Lung (tissue), 12 donors: Measurements from ENCODE around the gene HTRA3. TPM values are rescaled to one million over a fixed set of nuclear protein-coding genes. Genes with fewer than 3 reads are reported as not detected.

Experiments
- ATAC-seq: fragments of 200-7000 bp; cut with Tn5 transposase; one replicate; pipeline ENCODE4 v1.9.1; 2020; ENCODE audit warnings: moderate number of reproducible peaks; ENCODE audit not compliant: insufficient read depth, low FRiP score
- DNase-seq, 3 donors: peaks; one replicate each; pipeline ENCODE4 v3.0.0-alpha.2; 2013 to 2017
- H3K27ac ChIP-seq, 2 donors: one replicate each; pipeline ENCODE4 v1.5.1; 2013; ENCODE audit warnings: mild to moderate bottlenecking in 2 of 2, moderate library complexity in 2 of 2, control low read depth in 1 of 2, inconsistent platforms in 1 of 2, low read depth in 1 of 2, low read length in 1 of 2
- H3K27me3 ChIP-seq, 3 donors: one replicate each; pipeline ENCODE4 v1.5.1; 2013; ENCODE audit warnings: low read length in 2 of 3; ENCODE audit not compliant: control insufficient read depth in 3 of 3, insufficient read depth in 3 of 3
- H3K36me3 ChIP-seq, 4 donors: one replicate each; pipeline ENCODE4 v1.5.1; 2013; ENCODE audit warnings: low read length in 4 of 4, mild to moderate bottlenecking in 1 of 4, moderate library complexity in 1 of 4; ENCODE audit not compliant: control insufficient read depth in 4 of 4, insufficient read depth in 4 of 4
- H3K4me1 ChIP-seq, 5 donors: one replicate each; pipeline ENCODE4 v1.5.1; 2013; ENCODE audit warnings: low read length in 5 of 5, mild to moderate bottlenecking in 2 of 5, moderate library complexity in 1 of 5; ENCODE audit not compliant: control insufficient read depth in 5 of 5, insufficient read depth in 5 of 5
- H3K4me3 ChIP-seq: one replicate; pipeline ENCODE4 v1.5.1; 2013; ENCODE audit warnings: mild to moderate bottlenecking, control low read depth, moderate library complexity
- H3K9ac ChIP-seq, 2 donors: one replicate each; pipeline ENCODE4 v1.5.1; 2013; ENCODE audit warnings: low read length in 2 of 2, control low read depth in 1 of 2; ENCODE audit not compliant: insufficient read depth in 1 of 2
- H3K9me3 ChIP-seq, 4 donors: one replicate each; pipeline ENCODE4 v1.5.1; 2013; ENCODE audit warnings: low read length in 3 of 4, mild to moderate bottlenecking in 1 of 4, moderate library complexity in 1 of 4; ENCODE audit not compliant: control insufficient read depth in 4 of 4, insufficient read depth in 3 of 4
- WGBS, 2 donors: extraction: QIAGEN DNeasy Blood & Tissue Kit; methylation state at CpG; one replicate each; pipeline ENCODE4 v1.1.7; 2013; 5-methylcytosine and 5-hydroxymethylcytosine counted together
- polyA plus RNA-seq, 2 donors: library from polyadenylated mRNA; stranded (reverse); fragments of 200-250 nt; gene quantifications; one replicate each; pipeline ENCODE4 v1.2.1, GENCODE V29; 2013
- total RNA-seq, 2 donors: library from RNA; depleted of rRNA in 1 of 2; stranded (reverse); fragments of >200 nt in 1 of 2; gene quantifications; one replicate each; pipeline ENCODE4 v1.2.1, GENCODE V29; 2014 to 2021
- TF ChIP-seq, protein P1 (sequence below): IDR thresholded peaks from 2 replicates; pipeline ENCODE4 v1.5.1; 2012; ENCODE audit warnings: mild to moderate bottlenecking; ENCODE audit errors: control extremely low read depth, extremely low read depth
- donor health status: control.
- donor health status: control.
- donor health status: Bipolar disorder and iron deficiency.
- donor health status: healthy.
- donor health status: DM: yes; HTN: yes; CAD: no.

The HTRA3 gene
- total and polyA plus RNA-seq, 4 donors = 9.5 to 23.5 (median 17.8) TPM

DNA sequence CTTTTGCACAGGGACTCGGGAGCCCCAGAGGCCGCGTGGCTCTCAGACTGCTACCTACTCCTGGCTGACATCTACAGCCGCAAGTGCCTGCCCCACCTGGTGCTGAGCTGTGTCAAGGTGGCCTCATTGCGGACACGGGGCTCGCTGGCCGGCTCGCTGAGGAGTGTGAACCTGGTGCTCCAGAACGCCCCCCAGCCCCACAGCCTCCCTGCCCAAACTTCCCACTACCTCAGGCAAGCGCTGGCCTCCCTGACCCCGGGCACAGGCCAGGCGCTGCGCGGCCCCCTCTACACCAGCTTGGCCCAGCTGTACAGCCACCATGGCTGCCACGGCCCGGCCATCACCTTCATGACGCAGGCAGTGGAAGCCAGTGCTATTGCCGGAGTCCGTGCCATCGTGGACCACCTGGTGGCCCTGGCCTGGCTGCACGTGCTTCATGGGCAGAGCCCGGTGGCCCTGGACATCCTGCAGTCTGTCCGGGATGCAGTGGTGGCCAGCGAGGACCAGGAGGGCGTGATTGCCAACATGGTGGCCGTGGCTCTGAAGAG lies 41.7 kb upstream of the HTRA3 start:
- TF ChIP-seq, protein P1, sequence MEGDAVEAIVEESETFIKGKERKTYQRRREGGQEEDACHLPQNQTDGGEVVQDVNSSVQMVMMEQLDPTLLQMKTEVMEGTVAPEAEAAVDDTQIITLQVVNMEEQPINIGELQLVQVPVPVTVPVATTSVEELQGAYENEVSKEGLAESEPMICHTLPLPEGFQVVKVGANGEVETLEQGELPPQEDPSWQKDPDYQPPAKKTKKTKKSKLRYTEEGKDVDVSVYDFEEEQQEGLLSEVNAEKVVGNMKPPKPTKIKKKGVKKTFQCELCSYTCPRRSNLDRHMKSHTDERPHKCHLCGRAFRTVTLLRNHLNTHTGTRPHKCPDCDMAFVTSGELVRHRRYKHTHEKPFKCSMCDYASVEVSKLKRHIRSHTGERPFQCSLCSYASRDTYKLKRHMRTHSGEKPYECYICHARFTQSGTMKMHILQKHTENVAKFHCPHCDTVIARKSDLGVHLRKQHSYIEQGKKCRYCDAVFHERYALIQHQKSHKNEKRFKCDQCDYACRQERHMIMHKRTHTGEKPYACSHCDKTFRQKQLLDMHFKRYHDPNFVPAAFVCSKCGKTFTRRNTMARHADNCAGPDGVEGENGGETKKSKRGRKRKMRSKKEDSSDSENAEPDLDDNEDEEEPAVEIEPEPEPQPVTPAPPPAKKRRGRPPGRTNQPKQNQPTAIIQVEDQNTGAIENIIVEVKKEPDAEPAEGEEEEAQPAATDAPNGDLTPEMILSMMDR = no peak
- Histone ChIP-seq H3K36me3 (peaks cover 0 to 54% (median 5%) of the 10 kb centered on the region in 4 donors), H3K9me3 (no peaks in the 10 kb centered on the region), H3K9ac (no peak overlapping the region), H3K4me1 (peaks cover 0 to 17% (median 9%) of the 10 kb centered on the region in 5 donors), H3K4me3 (no peak overlapping the region), H3K27ac (no peak overlapping the region), H3K27me3 (no peaks in the 10 kb centered on the region)
- 88 to 93% methylated on average over 27 of the region's 27 CpGs for WGBS, 2 donors
- no peak for DNase-seq
- ATAC-seq = no peak

DNA sequence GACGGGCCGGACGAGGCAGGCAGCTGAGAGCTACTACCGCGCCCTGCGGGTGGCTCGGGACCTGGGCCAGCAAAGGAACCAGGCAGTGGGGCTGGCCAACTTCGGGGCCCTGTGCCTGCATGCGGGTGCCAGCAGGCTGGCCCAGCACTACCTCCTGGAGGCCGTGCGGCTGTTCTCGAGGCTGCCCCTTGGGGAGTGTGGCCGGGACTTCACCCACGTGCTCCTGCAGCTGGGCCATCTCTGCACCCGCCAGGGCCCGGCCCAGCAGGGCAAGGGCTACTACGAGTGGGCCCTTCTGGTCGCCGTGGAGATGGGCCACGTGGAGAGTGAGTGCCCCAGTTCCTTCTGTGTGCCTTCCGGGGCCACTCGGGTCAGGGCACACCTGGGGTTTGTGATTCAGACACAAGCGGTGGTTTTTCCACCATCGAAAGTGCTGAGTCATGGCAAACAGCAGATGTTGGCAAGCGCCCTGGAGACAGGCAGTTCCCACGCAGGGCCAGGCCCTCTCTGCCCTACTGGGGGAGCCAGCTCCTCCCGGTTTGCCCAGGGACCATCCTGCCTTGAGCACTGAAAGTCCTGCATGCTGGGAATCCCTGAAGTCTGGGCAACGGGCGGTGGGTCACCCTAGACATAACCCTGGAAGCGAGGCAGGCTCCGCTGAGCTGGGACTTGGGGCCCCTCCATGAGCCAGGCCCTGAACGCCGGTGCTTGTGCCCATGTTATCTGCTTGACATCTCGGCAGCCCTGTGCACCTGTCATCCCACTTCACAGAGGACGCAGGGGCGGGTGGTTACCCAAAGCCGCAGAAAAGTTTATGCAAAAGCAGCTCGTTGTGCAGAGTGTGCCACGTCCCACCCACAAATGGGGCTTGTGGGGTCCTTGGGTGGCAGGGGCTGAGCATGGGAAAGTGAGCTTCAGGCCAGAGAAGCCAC lies 41.0 kb upstream of the HTRA3 start:
- peaks cover 0 to 55% (median 8%) of the 10 kb centered on the region in 4 donors for H3K36me3 ChIP-seq
- TF ChIP-seq, protein P1 = no peak
- H3K4me3 ChIP-seq = no peak overlapping the region
- no peak overlapping the region for H3K27ac ChIP-seq
- ATAC-seq = peak; percentile 84
- no peaks in the 10 kb centered on the region for H3K9me3 ChIP-seq
- H3K9ac ChIP-seq = no peak overlapping the region
- DNase-seq = peak; percentile 29 to 51 (median 42)
- WGBS, 2 donors = 53% methylated on average over 38 to 39 of the region's 39 CpGs
- H3K4me1 ChIP-seq = peaks cover 0 to 17% (median 9%) of the 10 kb centered on the region in 5 donors
- H3K27me3 ChIP-seq = no peaks in the 10 kb centered on the region

DNA sequence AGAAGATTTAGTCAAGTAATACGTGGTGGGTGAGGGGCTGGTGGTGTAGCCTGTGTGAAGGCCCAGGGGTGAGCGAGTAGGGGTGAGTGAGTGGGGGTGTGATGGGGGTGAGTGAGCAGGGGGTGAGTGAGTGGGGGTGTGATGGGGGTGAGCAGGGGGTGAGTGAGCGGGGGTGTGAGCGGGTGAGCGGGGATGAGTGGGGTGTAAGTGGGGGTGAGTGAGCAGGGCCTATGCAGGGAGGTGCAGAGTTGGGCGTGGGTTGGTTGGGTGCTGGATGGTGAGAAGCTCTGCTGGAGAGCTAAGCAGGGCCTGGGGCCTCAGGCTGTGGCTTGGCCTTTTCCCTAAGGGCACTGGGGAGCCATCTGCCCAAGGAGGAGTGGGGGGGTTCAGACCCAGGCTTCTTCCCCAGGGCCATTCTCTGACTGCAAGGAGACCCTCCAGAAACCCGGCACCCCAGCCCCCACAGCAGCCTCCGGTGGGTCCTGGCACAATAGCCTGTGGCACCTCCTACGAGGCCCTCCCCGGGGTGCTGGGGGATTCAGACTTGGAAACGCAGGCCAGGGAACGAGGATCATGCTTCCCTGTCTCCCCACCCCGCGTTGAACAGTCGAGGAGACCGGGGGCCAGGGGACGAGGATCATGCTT lies 40.1 kb upstream of the HTRA3 start:
- no peak for DNase-seq
- no peak for ATAC-seq
- Histone ChIP-seq H3K9ac (no peak overlapping the region), H3K9me3 (no peaks in the 10 kb centered on the region), H3K4me1 (peaks cover 0 to 17% (median 9%) of the 10 kb centered on the region in 5 donors), H3K27me3 (no peaks in the 10 kb centered on the region), H3K36me3 (peaks cover 0 to 55% (median 13%) of the 10 kb centered on the region in 4 donors), H3K4me3 (no peak overlapping the region), H3K27ac (no peak overlapping the region)
- WGBS, 2 donors = 95% methylated on average over 17 of the region's 17 CpGs
- TF ChIP-seq, protein P1 = no peak
